OCI-M1 (cell line): Measurements from ENCODE around the gene DPF1.

ENCODE experiments used
- DNase-seq: peaks from one replicate; lab custom pipeline; 2025; lab: John Stamatoyannopoulos, UW

Gene DPF1

DNA sequence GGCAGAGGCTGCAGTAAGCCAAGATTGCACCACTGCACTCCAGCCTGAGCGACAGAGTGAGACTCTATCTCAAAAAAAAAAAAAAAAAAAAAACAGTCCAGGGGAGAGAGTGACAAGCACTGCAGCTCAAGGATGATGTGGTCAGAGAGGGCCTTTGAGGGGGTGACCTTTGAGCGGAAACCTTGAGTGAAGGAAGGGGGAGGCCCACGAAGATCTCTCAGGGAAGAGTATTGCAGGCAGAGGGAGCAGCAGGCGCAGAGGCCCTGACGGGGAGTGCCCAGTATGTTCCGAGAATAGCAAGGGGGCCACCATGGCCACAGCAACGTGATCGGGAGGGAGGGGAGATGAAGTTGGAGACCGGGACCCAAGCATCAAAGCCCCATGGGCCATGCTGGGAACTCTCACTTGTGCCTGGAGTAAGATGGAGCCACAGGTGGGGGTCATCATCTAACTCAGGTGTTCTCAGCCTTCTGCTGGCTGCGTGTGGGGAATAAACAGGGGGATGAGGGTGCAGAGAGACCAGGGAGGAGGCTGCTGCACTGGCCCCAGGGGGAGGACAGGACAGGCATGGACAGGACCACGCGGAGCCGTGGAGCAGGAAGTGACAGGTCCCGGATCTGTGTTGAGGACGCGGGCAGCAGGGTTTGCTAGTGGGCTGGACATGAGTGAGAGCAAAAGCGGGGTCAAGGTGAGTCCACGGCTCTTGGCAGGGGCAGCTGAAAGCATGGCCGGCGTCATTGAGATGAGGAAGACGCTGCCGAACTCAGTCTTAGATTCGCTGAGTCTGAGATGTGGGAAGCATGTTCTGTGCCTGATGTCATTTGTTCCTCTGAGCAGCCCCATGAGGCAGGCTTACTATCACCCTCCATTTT lies 60.4 kb downstream of the DPF1 start:
- DNase-seq: no peak

DNA sequence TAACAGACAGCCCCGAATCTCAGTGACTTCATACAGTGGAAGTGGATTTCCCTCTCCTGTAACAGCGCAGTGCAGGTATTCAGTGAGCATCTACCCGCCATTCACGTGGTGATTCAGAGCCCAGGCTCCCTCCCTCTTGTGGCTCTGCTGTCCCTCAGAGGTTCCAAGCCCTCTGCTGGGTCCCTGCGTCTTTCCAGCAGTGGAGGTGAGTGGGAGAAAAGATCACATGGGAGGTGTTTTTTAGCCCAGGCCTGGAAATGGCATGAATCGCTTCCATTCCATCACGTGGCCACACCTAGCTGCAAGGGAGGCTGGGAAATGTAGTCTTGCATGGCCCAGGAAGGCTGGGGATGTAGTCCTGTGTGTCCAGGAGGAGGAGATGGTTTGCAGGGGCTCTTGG lies 61.4 kb downstream of the DPF1 start:
- DNase-seq: no peak

DNA sequence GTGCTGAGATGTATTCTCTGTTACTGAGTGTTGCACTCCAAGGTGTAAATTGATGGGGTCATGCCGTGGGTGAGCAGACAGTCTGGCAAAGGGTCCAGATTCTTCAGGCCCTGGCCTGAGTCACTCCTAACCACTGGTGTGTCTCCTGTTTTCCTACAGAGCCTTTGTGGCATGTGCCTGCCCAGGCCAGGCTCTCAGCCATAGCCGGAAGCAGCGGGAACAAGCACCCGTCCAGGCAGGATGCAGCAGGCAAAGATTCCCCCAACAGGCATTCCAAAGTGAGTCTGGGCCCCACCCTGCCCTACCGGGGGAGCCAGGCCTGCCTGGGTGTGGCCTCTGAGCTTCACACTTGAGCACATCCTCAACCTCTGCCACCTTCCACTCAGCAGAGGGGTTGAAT lies 61.9 kb downstream of the DPF1 start:
- DNase-seq: no peak
